GM12878 (cell line): ENCODE measurements around the gene KIR3DL3. TPM values are rescaled to one million over a fixed set of nuclear protein-coding genes. Genes with fewer than 3 reads are reported as not detected.
"Not testable (repeated sequence)": the region's sequence is repeated elsewhere in the genome, so short reads cannot be mapped to it uniquely, and the experiment has no call there.

Experiments
- ATAC-seq: fragments of 200-7000 bp; cut with Tn5 transposase; 3 replicates; pipeline ENCODE4 v1.9.1; 2020; ENCODE audit warnings: mild to moderate bottlenecking, moderate library complexity
- BruUV-seq: library from RNA; stranded (reverse); fragments of 400-500 nt; replicated peaks from 2 replicates; lab custom pipeline; 2021; lab: Mats Ljungman, UMichigan
- CTCF ChIA-PET: fragments of 300-600 bp; sonication (Branson Sonifier 250); formaldehyde crosslinking; extraction: SDS; loops from one replicate; lab custom pipeline; 2021; ENCODE audit warnings: inconsistent platforms; lab: Yijun Ruan, JAX
- POLR2A ChIA-PET: fragments of 350-600 bp; formaldehyde crosslinking; extraction: SDS; loops from one replicate; lab custom pipeline; 2021; ENCODE audit warnings: inconsistent platforms; lab: Charles Lee
- RAD21 ChIA-PET: fragments of 300-600 bp; sonication (Branson Sonifier 250); formaldehyde crosslinking; loops from one replicate; lab custom pipeline; 2023; ENCODE audit warnings: antibody characterized with exemption; ENCODE audit not compliant: unreplicated experiment; lab: Charles Lee
- SMC1A ChIA-PET: fragments of 300-600 bp; sonication (Branson Sonifier 250); formaldehyde crosslinking; loops from one replicate; lab custom pipeline; 2023; ENCODE audit not compliant: unreplicated experiment, uncharacterized antibody; lab: Charles Lee
- DNase-seq: peaks from one replicate; pipeline ENCODE4 v3.0.0-alpha.2; 2011; ENCODE audit warnings: low read depth, low spot score
- FAIRE-seq: peaks from 3 replicates; lab custom pipeline; 2011; peaks lifted over from hg19 to GRCh38; lab: Jason Lieb, UNC
- H2AFZ ChIP-seq: 2 replicates; pipeline ENCODE4 v1.6.0; 2011; ENCODE audit warnings: low read depth, low read length, control low read depth; ENCODE audit not compliant: control insufficient read depth
- H3K27ac ChIP-seq: 2 replicates; pipeline ENCODE4 v1.5.1; 2011; ENCODE audit warnings: control low read depth; ENCODE audit not compliant: control insufficient read depth, insufficient read depth
- H3K27me3 ChIP-seq, 2 experiments: replicated peaks in 1 of 2; 2 replicates each; pipeline versions ENCODE4 v1.6.0 to v1.6.1; 2011; ENCODE audit warnings: low read length in 1 of 2; ENCODE audit not compliant: control insufficient read depth in 2 of 2, insufficient read depth in 2 of 2
- H3K36me3 ChIP-seq, 2 experiments: 2 replicates each; pipeline ENCODE4 v1.5.1; 2011; ENCODE audit warnings: low read length in 1 of 2; ENCODE audit not compliant: control insufficient read depth in 2 of 2, insufficient read depth in 2 of 2
- H3K4me1 ChIP-seq: 2 replicates; pipeline ENCODE4 v1.6.1; 2011; ENCODE audit warnings: mild to moderate bottlenecking, low read length, moderate library complexity, mixed read lengths; ENCODE audit not compliant: control insufficient read depth, insufficient read depth
- H3K4me2 ChIP-seq: 2 replicates; pipeline ENCODE4 v1.6.0; 2011; ENCODE audit warnings: control low read depth; ENCODE audit not compliant: control insufficient read depth, insufficient read depth
- H3K4me3 ChIP-seq: fragments of 200-600 bp; sonication (generic); 2 replicates; pipeline ENCODE4 v1.5.1; 2016
- H3K79me2 ChIP-seq: 2 replicates; pipeline ENCODE4 v1.6.0; 2011; ENCODE audit warnings: low read length; ENCODE audit not compliant: control insufficient read depth, insufficient read depth
- H3K9ac ChIP-seq: 2 replicates; pipeline ENCODE4 v1.8.0; 2011; ENCODE audit warnings: low read length, control low read depth, mixed read lengths; ENCODE audit not compliant: control insufficient read depth, insufficient read depth
- H3K9me3 ChIP-seq: replicated peaks from 3 replicates; pipeline ENCODE4 v1.5.1; 2011; ENCODE audit warnings: mild to moderate bottlenecking, low read length; ENCODE audit not compliant: control insufficient read depth, insufficient read depth
- H4K20me1 ChIP-seq: 2 replicates; pipeline ENCODE4 v1.6.0; 2011; ENCODE audit not compliant: control insufficient read depth, insufficient read depth
- HSF1 ChIP-seq: fragments of 150-350 bp; IDR thresholded peaks from 2 replicates; pipeline ENCODE4 v1.6.1; 2014; ENCODE audit warnings: mild to moderate bottlenecking, low read depth, low read length
- KAT2A ChIP-seq: conservative IDR thresholded peaks from 2 replicates; pipeline ENCODE4 v1.6.1; 2011; ENCODE audit warnings: low read depth, low read length; ENCODE audit not compliant: control insufficient read depth
- POU2F2 ChIP-seq: IDR thresholded peaks from 3 replicates; pipeline ENCODE4 v1.6.1; 2011; ENCODE audit warnings: low read depth, mild to moderate bottlenecking, low read length, borderline replicate concordance
- whole genome bisulfite sequencing: methylation state at CpG from one replicate; pipeline ENCODE4 v1.1.6; 2016; ENCODE audit warnings: low lambda C conversion rate; ENCODE audit not compliant: insufficient replicate concordance, insufficient coverage; ENCODE audit errors: missing lambda C conversion rate; 5-methylcytosine and 5-hydroxymethylcytosine counted together
- in situ Hi-C: fragments of 300-500 bp; cut with MboI; formaldehyde crosslinking; loops from 9 replicates; pipeline ENCODE4 v1.14.3; 2018; ENCODE audit warnings: mixed read lengths
- intact Hi-C: fragments of 100-400 bp; cut with micrococcal nuclease; formaldehyde crosslinking; loops from one replicate; pipeline ENCODE4 v1.14.2; 2022; ENCODE audit not compliant: unreplicated experiment
- polyA plus RNA-seq, 11 experiments: library from polyadenylated mRNA; depleted of rRNA in 4 of 11; unstranded in 6 of 11; stranded (reverse) in 5 of 11; fragments of >200 nt; fragmentation: Nextera tagmentation in 4 of 11; fragmentation: Illumina TruSeq in 1 of 11; extraction: Ambion mirVana in 4 of 11; extraction: Trizol in 1 of 11; gene quantifications; 1 replicate in 1 of 11; 2 replicates in 10 of 11; pipeline versions ENCODE4 v1.2.1 to v1.2.3, GENCODE V29; 2011 to 2016; ENCODE audit warnings: inconsistent platforms in 2 of 11, missing spikeins in 2 of 11, low read depth in 1 of 11
- total RNA-seq, 4 experiments: library from RNA; depleted of rRNA in 3 of 4; stranded (reverse); fragments of >200 nt in 3 of 4; fragmentation: Illumina TruSeq in 1 of 4; extraction: Trizol in 1 of 4; gene quantifications; 2 replicates each; pipeline versions ENCODE4 v1.2.1 to v1.2.3, GENCODE V29; 2013 to 2021
- TF ChIP-seq, protein P1 (sequence below): IDR thresholded peaks from 2 replicates; pipeline ENCODE4 v1.6.1; 2011; ENCODE audit warnings: borderline replicate concordance, low read depth, mild to moderate bottlenecking, moderate library complexity, low read length; ENCODE audit not compliant: insufficient read depth, poor library complexity, severe bottlenecking

KIR3DL3 gene
- total and polyA plus RNA-seq, 10 of the 15 experiments (the other 5 are each of a cell fraction or from before 2014, with no cell fraction given) = not detected

- BruUV-seq = no TSS peak
- H3K36me3 ChIP-seq = no peaks in the 10 kb centered on the region
- no peak overlapping the region for H3K4me2 ChIP-seq
- intact Hi-C loops = loop anchor here (2.0 kb wide), 1 partner anchor 109 kb away; no protein-coding TSS in a partner anchor
- no peak overlapping the region for H3K9ac ChIP-seq
- H3K4me1 ChIP-seq = no peaks in the 10 kb centered on the region
- RAD21 ChIA-PET = no interaction called here
- H3K9me3 ChIP-seq = no peaks in the 10 kb centered on the region
- WGBS = 28% methylated on average over 13 of the region's 13 CpGs
- no peak for DNase-seq
- H3K4me3 ChIP-seq = no peak overlapping the region
- H3K27ac ChIP-seq = no peak overlapping the region
- no peaks in the 10 kb centered on the region for H4K20me1 ChIP-seq
- H2AFZ ChIP-seq = no peak overlapping the region
- no peaks in the 10 kb centered on the region for H3K79me2 ChIP-seq
- H3K27me3 ChIP-seq = no peaks in the 10 kb centered on the region
- SMC1A ChIA-PET = no interaction called here
- no peak for ATAC-seq
- POLR2A ChIA-PET = no interaction called here
- CTCF ChIA-PET = no interaction called here
- no peak for TF ChIP-seq POU2F2
- TF ChIP-seq KAT2A = no peak
- TF ChIP-seq HSF1 = no peak
- TF ChIP-seq, protein P1, sequence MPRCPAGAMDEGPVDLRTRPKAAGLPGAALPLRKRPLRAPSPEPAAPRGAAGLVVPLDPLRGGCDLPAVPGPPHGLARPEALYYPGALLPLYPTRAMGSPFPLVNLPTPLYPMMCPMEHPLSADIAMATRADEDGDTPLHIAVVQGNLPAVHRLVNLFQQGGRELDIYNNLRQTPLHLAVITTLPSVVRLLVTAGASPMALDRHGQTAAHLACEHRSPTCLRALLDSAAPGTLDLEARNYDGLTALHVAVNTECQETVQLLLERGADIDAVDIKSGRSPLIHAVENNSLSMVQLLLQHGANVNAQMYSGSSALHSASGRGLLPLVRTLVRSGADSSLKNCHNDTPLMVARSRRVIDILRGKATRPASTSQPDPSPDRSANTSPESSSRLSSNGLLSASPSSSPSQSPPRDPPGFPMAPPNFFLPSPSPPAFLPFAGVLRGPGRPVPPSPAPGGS = no peak
- FAIRE-seq = no peak
- in situ Hi-C loops = loop anchor here (5.0 kb wide), 1 partner anchor 107 kb away; no protein-coding TSS in a partner anchor
Measured at GRCh38 chr19:54739587-54740497, 15.6 kb downstream of the KIR3DL3 start.

GRCh38 chr19:54741950-54742349, 17.7 kb downstream of the KIR3DL3 start:
- H3K4me2 ChIP-seq, POLR2A ChIA-PET, RAD21 ChIA-PET, DNase-seq, BruUV-seq, H3K9me3 ChIP-seq, SMC1A ChIA-PET, H3K4me1 ChIP-seq, H3K27me3 ChIP-seq, H3K4me3 ChIP-seq, H3K36me3 ChIP-seq, H3K27ac ChIP-seq, H3K79me2 ChIP-seq, CTCF ChIA-PET, H4K20me1 ChIP-seq, in situ Hi-C loops, H3K9ac ChIP-seq, FAIRE-seq, H2AFZ ChIP-seq, intact Hi-C loops, ATAC-seq: not testable (repeated sequence)
- WGBS = 8% methylated on average over 5 of the region's 5 CpGs

- RAD21 ChIA-PET, SMC1A ChIA-PET, CTCF ChIA-PET, H3K9ac ChIP-seq, H3K4me1 ChIP-seq, ATAC-seq, H3K27me3 ChIP-seq, DNase-seq, POLR2A ChIA-PET, H3K36me3 ChIP-seq, H3K9me3 ChIP-seq, FAIRE-seq, BruUV-seq, H2AFZ ChIP-seq, in situ Hi-C loops, H3K79me2 ChIP-seq, intact Hi-C loops, H3K4me2 ChIP-seq, H4K20me1 ChIP-seq, H3K4me3 ChIP-seq, H3K27ac ChIP-seq: not testable (repeated sequence)
- 21% methylated on average over 5 of the region's 5 CpGs for WGBS
Measured at GRCh38 chr19:54744080-54744479, 19.8 kb downstream of the KIR3DL3 start.
